NCI-H1930 (cell line): ENCODE results near the gene CORO1A.
"Not testable (repeated sequence)": the region's sequence is repeated elsewhere in the genome, so short reads cannot be mapped to it uniquely, and the experiment has no call there.

Experiments
- DNase-seq, 2 experiments: peaks; one replicate each; lab custom pipeline; 2025; lab: John Stamatoyannopoulos, UW

The CORO1A gene

DNA sequence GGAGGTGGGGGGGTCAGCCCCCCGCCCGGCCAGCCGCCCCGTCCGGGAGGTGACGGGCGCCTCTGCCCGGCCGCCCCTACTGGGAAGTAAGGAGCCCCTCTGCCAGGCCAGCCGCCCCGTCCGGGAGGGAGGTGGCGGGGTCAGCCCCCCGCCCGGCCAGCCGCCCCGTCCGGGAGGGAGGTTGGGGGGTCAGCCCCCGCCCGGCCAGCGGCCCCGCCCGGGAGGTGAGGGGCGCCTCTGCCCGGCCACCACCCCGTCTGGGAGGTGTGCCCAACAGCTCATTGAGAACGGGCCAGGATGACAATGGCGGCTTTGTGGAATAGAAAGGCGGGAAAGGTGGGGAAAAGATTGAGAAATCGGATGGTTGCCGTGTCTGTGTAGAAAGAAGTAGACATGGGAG lies 13.3 kb upstream of the CORO1A start:
- DNase-seq, result not testable (repeated sequence)

DNA sequence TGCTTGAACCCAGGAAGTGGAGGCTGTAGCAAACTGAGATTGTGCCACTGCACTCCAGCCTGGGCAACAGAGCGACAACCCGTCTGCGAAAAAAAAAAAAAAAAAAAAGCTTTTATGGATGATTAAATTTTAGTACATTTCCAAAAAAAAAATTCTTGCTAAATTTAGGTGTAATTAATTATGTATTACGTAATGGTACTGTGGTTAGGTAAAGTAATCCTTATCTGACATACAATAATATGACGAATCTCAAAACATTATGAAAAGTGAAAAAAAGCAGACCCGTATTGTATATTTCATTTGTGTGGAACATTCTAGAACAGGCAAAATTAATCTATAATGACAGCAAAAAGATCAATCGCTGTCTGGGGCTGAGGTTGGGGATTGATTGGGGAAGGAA lies 10.3 kb upstream of the CORO1A start:
- no peak for DNase-seq

DNA sequence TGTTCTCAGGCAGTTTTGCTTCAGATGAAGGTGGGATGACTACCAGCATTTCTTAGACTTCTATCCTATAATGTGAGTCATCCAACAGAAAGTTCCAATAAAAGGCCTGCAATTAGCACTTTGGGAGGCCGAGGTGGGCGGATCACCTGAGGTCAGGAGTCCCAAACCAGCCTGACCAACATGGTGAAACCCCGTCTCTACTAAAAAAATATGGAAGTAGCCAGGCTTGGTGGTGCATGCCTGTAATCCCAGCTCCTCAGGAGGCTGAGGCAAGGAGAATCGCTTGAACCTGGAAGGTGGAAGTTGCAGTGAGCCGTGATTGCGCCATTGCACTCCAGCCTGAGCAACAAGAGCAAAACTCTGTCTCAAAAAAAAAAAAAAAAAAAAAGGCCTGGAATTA lies 6.5 kb upstream of the CORO1A start:
- DNase-seq, result not testable (repeated sequence)

DNA sequence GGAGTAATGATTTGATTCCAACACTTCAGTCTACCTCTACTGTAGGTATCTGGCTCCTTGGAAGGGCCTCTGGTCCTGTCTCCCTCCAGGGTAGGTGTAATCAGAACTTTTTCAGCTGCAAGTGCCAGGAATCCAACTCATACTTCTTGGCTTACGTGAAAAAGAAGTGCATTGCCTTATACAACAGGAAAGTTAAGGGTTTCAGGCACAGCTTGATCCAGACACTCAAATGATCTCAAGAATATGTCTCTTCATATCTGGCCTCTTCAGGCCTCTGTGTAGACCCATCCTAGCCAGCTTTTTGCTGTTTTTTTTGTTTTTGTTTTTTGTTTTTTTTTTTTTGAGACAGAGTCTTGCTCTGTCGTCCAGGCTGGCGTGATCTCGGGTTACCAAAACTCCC lies 4.2 kb upstream of the CORO1A start:
- DNase-seq, result no peak

DNA sequence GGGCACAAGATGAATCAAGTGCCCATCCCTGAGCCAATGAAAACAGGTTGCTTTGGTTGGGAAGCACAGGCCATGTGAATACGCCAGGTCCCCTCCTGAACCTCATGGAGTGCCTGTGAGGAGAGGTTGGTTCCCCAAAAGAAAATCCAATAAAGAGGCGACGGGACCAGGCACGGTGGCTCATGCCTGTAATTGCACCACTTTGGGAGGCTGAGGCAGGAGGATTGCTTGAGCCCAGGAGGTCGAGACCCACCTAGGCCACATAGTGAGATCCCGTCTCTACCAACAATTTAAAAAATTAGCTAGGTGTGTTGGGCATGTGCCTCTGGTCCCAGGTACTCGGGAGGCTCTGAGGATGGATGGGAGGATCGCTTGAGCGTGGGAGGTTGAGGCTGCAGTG lies 3.5 kb upstream of the CORO1A start:
- no peak for DNase-seq

DNA sequence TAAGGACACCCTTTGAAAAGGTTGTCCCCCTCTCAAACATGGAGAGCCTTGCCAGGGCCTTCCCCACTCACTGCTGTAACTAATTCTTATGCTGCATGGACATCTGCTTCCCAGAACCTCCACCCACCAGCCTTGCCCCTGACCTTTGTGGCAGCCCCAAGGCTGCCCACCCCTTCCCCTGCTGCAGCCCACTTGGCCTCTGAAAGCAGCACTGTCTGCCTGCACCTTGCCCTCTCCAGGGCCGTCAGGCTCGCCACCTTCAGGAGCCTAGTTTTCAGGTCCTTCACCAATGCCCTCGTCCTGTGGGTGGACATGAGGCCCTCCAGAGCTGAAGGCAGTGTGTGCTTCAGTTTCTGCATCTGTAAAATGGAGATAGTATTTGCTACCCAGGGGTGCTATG lies 2.7 kb upstream of the CORO1A start:
- DNase-seq, result no peak

DNA sequence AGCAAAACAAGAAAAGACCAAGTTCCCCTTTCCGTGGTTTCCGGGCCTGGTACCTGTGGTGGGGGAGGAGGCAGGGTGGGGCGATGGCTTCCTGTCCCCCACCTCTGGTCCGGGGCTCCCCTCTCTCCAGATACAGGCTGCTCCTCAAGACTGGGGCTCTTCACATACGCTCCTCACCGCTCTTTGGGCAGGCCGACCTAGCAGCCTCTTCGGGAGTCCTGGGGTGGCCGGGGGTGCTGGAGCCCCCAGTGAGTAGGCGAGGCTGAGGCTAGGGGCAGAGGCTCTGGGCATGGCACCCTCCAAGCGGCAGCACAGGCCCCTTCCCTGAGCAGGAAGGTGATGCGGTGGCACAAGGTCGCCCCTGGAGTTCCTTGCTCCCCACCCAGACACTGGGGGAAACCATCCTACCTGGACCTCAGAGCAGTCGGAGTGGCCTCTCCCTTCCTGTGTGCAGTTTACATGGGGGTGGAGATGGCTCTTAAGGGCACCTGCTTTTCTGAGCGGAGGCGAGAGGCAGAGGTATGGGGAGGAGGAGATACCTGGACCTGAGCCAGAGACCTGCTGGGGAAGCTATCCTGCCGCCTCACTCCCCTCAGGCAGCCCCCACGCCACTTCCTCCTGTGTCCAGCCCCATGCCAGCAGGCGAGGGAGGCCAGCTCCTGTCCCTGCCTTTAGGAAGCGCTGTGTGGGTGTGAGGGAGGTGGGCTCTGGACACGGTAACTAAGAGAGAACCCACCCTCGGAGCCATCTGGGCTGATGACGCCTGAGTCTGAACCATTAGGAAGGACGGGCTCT lies 891 bp downstream of the CORO1A start:
- no peak for DNase-seq

DNA sequence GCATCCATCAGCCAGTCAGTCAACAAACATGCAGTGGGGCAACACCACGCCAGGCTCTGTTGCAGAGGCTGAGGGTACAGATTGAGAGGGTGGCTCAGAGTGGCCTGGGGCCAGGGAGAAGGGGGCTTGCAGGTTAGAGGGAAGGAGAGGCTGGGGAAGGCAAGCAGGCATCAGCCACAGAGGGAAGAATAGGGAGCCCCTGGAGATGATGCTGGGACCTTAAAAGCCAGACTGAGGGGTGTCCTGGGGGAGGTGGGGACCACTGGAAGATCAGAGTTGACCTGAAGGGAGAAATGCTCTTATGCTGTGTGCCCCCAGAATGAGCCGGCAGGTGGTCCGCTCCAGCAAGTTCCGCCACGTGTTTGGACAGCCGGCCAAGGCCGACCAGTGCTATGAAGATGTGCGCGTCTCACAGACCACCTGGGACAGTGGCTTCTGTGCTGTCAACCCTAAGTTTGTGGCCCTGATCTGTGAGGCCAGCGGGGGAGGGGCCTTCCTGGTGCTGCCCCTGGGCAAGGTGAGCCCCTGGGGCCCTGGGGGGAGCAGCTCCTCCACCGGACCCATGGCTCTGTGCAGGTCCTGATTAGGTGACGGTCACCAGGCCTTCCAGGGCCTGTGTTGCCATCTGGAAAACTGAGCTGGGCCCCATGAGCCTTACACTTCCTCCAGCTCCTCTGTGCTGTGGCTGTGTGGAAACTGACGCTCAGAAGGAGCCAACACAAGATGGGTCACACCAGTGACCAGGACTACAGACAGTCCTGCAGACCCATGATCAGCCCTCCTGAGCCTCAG lies 1.7 kb downstream of the CORO1A start:
- DNase-seq, result no peak

DNA sequence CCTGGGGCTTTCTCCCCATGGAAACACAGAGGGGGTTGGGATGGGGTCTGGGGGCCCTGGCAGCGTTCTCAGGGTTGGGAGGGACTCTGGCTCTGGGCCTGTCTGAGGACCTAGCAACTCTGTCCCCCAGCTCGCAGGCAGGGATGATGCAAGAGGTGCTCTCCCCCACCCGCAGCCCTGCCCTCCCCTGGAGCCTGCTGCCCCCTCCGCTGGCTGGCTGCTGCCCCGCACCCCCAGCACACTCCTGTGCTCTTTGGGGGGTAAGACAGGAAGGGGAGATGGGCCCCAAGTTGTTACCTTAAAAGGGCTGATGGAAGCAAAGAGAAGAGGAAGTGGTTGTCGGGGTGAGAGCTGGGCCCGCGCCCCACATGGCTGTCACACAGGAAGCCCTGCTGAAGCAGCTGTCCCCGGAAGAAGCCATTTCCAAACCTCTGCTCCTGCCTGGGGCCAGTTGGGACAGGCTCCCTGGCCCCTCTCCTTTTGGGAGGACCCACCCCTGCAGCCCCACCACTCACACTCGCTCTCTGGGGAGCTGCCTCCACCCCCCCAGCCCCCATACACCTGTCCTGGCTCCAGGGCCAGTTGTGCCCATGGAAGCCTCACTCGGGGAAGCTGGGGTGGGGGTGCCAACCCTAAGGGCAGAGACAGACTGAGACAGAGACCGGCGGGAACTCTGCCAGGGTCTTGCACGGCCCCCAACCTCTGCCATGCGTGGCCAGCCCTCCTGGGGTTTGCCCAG lies 2.5 kb downstream of the CORO1A start:
- DNase-seq, result no peak

DNA sequence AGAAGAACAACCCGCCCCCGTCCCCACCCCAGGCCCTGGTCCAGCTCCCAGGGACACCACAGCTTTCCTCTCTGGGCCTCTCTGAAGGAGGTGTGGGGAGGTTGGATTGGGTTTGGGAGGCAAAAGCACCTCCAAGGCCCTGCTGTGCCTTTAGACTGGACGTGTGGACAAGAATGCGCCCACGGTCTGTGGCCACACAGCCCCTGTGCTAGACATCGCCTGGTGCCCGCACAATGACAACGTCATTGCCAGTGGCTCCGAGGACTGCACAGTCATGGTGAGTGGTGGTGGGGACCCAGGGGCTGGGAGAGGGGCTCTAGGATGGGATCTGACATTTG lies 3.0 kb downstream of the CORO1A start:
- no peak for DNase-seq

DNA sequence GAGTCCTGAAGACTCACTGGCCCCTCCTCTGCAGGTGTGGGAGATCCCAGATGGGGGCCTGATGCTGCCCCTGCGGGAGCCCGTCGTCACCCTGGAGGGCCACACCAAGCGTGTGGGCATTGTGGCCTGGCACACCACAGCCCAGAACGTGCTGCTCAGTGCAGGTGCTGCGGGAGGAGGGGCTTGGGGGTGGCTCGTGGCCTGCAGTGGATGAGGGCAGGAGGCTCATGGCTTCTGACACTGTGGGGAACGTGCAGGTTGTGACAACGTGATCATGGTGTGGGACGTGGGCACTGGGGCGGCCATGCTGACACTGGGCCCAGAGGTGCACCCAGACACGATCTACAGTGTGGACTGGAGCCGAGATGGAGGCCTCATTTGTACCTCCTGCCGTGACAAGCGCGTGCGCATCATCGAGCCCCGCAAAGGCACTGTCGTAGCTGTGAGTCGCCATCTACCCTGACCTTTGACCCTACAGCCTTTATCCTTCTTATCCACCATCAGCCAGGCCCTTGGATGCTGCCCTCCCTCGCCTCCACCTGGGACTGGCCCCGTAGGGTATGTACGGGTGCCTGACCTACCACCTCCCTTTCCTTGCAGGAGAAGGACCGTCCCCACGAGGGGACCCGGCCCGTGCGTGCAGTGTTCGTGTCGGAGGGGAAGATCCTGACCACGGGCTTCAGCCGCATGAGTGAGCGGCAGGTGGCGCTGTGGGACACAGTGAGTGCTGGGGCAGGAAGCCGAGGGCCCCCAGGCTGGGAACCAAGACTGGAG lies 3.6 kb downstream of the CORO1A start:
- no peak for DNase-seq

DNA sequence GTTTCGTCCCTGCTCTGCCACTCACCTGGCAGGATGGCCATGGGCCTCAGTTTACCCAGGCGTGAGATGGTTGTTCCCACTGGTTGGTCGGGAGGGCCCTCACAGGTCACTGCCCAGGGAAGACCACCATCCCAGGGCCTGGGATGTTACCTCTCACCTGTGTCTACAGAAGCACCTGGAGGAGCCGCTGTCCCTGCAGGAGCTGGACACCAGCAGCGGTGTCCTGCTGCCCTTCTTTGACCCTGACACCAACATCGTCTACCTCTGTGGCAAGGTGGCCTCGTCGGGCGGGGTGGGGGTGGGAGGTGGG lies 4.1 kb downstream of the CORO1A start:
- no peak for DNase-seq

DNA sequence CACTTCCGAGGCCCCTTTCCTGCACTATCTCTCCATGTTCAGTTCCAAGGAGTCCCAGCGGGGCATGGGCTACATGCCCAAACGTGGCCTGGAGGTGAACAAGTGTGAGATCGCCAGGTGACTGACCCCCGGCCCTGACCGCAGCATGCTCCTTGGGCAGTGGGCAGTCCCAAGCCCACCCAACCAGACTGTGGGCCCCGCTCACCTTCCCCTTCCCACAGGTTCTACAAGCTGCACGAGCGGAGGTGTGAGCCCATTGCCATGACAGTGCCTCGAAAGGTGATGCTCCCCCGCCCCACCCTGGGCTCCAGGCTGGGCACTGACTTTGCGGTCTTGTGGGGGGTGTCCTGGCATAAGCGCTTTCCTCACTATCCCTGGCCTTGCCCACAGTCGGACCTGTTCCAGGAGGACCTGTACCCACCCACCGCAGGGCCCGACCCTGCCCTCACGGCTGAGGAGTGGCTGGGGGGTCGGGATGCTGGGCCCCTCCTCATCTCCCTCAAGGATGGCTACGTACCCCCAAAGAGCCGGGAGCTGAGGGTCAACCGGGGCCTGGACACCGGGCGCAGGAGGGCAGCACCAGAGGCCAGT lies 4.7 kb downstream of the CORO1A start:
- DNase-seq, result no peak

DNA sequence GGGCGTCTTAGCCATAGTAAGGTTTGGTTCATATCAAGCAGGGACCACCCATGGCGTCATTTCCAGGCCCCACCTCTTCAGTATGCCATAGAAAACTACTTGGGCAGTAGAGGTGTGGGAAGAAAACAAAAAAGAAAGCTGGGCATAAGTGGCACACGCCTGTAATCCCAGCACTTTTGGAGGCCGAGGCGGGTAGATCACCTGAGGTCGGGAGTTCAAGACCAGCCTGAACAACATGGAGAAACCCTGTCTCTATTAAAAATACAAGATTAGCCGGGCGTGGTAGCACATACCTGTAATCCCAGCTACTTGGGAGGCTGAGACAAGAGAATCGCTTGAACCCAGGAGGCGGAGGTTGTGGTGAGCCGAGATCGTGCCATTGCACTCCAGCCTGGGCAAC lies 7.8 kb downstream of the CORO1A start:
- DNase-seq, result not testable (repeated sequence)

DNA sequence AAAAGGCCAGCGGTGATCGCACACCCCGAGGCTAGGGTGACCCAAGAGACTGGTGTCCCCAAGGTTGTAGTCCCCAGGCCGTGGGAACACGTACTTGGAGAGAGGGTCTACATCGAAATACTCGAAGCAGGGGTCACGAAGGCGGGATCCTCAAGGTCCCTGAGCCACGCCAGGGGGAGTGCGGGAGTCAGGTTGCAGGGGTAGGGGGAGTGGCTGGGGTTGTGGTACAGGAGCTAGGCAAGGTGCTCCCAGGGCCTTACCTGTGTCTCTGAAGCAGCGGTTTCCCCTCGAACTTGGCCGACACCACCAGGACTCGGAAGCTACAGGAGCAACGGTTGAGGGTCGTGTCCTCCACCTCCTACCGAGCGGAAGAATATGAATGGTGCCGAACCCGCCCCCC lies 9.7 kb downstream of the CORO1A start:
- not testable (repeated sequence) for DNase-seq

DNA sequence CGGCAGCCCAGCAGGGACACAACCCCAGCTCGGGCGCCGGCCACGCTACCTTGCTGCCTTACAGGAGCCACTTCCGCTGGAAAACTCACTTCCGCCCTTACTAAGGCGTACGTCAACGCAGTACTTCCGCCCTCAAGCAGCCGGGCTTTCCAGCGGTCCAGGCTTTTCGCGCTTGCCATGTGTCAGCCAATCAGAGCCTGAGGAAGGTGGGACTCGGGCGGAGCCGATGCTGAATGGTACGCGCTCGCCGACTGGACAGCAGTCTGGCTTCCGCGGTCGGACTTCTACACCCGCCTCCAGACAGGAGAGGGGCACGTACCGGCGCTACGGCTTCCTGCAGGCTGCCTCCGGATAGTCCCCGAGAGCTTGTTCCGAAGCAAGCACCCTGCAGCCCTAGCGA lies 10.2 kb downstream of the CORO1A start, which contains the start of the genes BOLA2B and SLX1A:
BOLA2B (minus strand) TSS at position 52 of the 400 bp plus-strand sequence. CDS start 71 bp downstream, outside the sequence.
SLX1A (plus strand) TSS at position 261 of the 400 bp plus-strand sequence. CDS start 210 bp downstream, outside the sequence.
- not testable (repeated sequence) for DNase-seq

DNA sequence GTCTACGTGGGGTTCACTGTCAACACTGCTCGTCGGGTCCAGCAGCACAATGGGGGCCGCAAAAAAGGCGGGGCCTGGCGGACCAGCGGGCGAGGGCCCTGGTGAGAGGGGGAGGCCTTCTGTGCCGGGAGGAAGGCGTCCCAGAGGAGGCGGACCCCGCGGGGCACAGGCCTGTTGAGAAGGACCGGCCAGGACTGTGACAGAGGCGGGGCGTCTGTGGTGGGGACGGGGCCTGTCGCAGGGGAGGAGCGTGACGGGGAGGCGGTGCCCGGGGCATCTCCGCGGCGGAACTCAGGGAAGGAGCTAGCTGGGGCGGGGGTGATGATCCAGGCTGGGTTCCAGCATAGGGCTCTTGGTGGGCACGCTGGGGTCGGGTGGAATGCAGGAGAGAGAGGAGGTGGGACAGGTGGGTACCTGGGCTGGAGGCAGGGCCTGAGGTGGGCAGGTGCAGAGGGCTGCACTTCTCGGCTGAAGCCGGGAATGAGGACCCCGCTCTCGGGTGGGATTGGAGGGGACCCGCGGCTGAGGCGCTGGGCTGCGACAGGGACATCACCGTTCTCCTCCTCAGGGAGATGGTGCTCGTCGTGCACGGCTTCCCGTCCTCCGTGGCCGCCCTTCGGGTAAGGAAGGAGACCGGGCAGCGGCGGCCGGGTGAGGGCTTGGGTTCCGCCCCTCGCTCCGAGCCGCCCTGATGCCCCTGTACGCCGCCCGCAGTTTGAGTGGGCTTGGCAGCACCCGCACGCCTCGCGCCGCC lies 10.9 kb downstream of the CORO1A start:
- not testable (repeated sequence) for DNase-seq

DNA sequence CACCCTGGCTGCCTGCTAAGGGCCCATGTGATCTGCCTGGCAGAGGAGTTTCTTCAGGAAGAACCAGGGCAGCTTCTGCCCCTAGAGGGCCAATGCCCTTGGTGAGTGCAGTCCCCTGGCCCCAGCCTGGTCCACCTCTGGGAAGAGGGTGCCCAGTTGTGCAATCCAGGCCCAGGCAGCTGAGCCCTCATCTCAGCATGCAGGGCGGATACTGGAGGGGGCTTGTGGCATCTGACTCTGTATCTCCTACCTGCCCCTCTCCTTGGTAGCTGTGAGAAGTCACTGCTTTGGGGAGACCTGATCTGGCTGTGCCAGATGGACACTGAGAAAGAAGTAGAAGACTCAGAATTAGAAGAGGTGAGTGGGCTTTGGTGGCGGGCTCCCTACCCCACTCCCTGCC lies 13.6 kb downstream of the CORO1A start:
- not testable (repeated sequence) for DNase-seq

DNA sequence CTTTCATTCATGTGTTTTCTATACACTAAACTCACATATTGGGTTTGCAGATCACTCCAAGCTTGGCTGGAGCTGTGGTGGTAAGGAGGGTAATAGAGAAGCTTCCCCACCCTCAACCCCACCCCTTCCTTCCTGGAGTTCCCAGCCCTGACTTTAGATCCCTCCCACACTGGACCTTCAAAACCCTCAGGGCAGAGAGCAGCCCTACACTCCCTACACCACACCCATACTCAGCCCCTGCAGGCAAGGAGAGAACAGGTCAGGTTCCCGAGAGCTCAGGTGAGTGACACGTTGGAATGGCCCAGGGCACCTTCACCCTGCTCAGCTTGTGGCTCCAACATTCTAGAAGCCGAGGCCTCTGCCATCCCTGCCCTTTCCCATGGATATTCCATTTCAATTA lies 15.6 kb downstream of the CORO1A start, which contains the start of gene SULT1A3:
SULT1A3 (plus strand) TSS at position 207 of the 400 bp plus-strand sequence. CDS start 1,474 bp downstream, outside the sequence.
- not testable (repeated sequence) for DNase-seq

DNA sequence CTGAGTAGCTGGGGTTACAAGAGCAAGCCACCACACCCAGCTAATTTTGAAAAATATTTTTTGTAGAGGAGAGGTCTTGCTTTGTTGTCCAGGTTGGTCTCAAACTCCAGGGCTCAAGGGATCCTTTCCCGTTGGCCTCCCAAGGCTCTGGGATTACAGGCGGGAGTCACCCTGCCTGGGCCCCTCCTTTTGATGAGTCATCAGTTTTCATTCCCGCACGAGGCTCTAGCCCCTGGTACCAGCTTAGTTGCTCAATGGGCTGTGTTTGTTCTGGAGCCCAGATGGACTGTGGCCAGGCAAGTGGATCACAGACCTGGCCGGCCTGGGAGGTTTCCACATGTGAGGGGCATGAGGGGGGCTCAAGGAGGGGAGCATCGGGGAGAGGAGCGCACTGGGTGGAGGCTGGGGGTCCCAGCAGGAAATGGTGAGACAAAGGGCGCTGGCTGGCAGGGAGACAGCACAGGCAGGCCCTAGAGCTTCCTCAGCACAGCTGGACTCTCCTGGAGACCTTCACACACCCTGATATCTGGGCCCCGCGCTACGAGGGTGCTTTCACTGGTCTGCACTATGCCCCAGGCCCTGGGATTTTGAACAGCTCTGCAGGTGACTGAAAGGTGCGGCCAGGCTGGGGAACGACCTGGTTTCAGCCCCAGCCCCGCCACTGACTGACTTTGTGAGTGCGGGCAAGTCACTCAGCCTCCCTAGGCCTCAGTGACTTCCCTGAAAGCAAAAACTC lies 16.4 kb downstream of the CORO1A start:
- DNase-seq, result not testable (repeated sequence)
